WERI-Rb-1 (cell line): ENCODE data around the gene SLC13A2.

ENCODE experiments used
- DNase-seq: peaks from one replicate; pipeline ENCODE4 v3.0.0-alpha.2; 2020
- H3K27ac ChIP-seq: fragments of 250-450 bp; sonication (Bioruptor Pico); 2 replicates; pipeline ENCODE4 v1.5.1; 2020; ENCODE audit warnings: mild to moderate bottlenecking, moderate library complexity
- H3K27me3 ChIP-seq: fragments of 250-450 bp; sonication (Bioruptor Pico); 2 replicates; pipeline ENCODE4 v1.5.1; 2021; ENCODE audit warnings: mild to moderate bottlenecking, low read depth, moderate library complexity; ENCODE audit not compliant: insufficient read depth, severe bottlenecking
- H3K36me3 ChIP-seq: fragments of 250-450 bp; sonication (Bioruptor Pico); 2 replicates; pipeline ENCODE4 v1.5.1; 2020; ENCODE audit warnings: mild to moderate bottlenecking, moderate library complexity
- H3K4me3 ChIP-seq: 2 replicates; pipeline ENCODE4 v1.5.1; 2011; ENCODE audit warnings: low read depth, mild to moderate bottlenecking, control low read depth, low read length
- H3K9me3 ChIP-seq: fragments of 250-450 bp; sonication (Bioruptor Pico); 2 replicates; pipeline ENCODE4 v1.5.1; 2021; ENCODE audit warnings: mild to moderate bottlenecking, moderate library complexity; ENCODE audit not compliant: severe bottlenecking
- TF ChIP-seq, protein P1 (sequence below): IDR thresholded peaks from 2 replicates; pipeline ENCODE4 v1.5.1; 2011; ENCODE audit warnings: low read depth, mild to moderate bottlenecking, control low read depth, inconsistent platforms, low read length

The SLC13A2 gene

GRCh38 chr17:28541439-28541838 is 68.0 kb downstream of the SLC13A2 start:
- Histone ChIP-seq H3K4me3 (no peak overlapping the region), H3K9me3 (no peaks in the 10 kb centered on the region), H3K36me3 (peaks cover 3% of the 10 kb centered on the region; the same call in 1 of the 2 replicates), H3K27ac (no peak overlapping the region), H3K27me3 (no peaks in the 10 kb centered on the region)
- TF ChIP-seq, protein P1, sequence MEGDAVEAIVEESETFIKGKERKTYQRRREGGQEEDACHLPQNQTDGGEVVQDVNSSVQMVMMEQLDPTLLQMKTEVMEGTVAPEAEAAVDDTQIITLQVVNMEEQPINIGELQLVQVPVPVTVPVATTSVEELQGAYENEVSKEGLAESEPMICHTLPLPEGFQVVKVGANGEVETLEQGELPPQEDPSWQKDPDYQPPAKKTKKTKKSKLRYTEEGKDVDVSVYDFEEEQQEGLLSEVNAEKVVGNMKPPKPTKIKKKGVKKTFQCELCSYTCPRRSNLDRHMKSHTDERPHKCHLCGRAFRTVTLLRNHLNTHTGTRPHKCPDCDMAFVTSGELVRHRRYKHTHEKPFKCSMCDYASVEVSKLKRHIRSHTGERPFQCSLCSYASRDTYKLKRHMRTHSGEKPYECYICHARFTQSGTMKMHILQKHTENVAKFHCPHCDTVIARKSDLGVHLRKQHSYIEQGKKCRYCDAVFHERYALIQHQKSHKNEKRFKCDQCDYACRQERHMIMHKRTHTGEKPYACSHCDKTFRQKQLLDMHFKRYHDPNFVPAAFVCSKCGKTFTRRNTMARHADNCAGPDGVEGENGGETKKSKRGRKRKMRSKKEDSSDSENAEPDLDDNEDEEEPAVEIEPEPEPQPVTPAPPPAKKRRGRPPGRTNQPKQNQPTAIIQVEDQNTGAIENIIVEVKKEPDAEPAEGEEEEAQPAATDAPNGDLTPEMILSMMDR: no peak
- no peak for DNase-seq

DNA sequence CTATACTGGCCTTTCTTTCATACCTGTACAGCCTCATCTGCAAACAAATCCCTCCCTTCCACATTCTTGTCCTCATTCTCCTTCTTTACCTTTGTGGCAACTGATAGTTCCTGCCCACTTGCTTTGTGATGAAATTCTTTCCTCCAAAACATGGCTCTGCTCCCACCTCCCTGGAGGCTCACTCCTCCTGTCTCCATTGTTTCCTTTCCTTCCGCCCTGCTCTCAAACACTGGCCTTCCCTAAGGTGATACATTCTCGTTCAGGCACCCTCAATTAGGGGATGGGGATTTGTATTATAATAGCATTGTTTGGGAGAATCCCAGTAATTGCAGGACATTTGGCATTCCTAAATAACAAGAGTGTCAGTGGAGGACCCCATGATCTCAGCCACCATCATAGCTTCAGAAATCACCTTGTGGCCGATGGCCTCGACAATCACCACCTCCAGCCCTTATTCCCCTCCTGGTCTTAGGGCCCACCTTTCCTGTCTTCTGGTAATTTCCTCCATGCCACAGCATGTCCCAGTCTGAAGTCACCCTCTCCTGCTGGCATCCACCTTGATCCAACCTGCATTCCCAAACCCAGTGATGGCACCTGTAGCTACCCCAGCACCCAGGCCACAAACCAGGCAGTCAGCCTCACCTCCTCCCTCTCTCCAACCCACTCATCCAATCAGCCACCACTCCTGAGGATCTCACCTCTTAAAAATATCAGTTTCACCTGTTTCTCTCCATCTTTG is 71.1 kb downstream of the SLC13A2 start:
- H3K4me3 ChIP-seq: no peak overlapping the region
- no peaks in the 10 kb centered on the region for H3K27me3 ChIP-seq
- DNase-seq: no peak
- H3K36me3 ChIP-seq: peaks cover 18% of the 10 kb centered on the region
- no peaks in the 10 kb centered on the region for H3K9me3 ChIP-seq
- H3K27ac ChIP-seq: no peak overlapping the region
- TF ChIP-seq, protein P1: no peak

DNA sequence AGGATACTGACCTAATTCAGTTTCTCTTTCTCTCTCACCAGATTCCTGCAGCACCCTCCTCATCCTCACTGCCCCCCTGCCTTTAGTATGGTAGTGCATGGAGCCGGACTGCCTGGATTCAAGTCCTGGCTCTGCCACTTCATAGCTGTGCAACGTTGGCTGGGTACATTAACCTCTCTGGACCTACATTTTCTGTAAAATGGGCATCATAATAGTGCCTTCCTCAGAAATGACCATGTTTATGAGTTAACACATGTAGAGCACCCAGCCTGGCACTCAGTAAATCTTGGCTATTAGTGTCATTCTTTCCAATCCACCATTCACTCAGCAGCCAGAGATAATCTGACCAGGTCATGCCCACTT is 71.7 kb downstream of the SLC13A2 start:
- no peak overlapping the region; the same call in 1 of the 2 replicates for H3K27ac ChIP-seq
- H3K27me3 ChIP-seq: no peaks in the 10 kb centered on the region
- H3K36me3 ChIP-seq: peaks cover 18% of the 10 kb centered on the region
- no peak overlapping the region for H3K4me3 ChIP-seq
- DNase-seq: no peak
- no peaks in the 10 kb centered on the region for H3K9me3 ChIP-seq
- TF ChIP-seq, protein P1: no peak

DNA sequence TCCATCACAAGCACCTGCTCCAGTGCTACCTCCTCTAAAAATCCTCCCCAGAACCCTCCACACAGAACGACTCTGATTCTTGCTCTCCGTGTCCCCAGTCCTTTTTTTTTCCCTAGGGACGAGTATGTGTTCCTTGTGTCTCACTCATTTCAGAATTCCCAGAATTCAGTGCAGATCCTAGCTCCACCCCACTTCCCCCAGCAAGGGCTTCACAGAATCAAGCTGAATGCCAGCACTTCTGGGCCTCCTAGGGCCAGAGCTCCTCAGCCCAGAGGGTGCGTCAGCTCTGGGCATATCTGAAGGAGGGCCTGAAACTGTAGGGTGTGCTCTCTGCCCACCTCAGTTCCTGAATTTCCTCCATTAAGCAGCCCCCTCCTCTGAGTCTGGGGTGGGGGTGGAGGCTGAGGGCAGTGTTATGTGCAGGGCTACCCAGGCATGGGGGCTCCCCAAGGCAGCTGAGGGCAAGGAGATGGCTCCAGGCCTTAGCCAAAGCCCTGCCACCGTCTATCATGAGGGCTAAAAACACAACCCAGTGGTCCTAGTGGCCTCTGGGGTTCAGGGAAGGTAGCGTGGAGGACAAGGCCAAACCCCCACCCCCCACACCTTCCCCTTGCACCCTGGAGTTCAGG is 72.5 kb downstream of the SLC13A2 start:
- no peaks in the 10 kb centered on the region for H3K9me3 ChIP-seq
- peaks cover 18% of the 10 kb centered on the region for H3K36me3 ChIP-seq
- no peak overlapping the region for H3K27ac ChIP-seq
- H3K4me3 ChIP-seq: no peak overlapping the region
- TF ChIP-seq, protein P1: no peak
- H3K27me3 ChIP-seq: no peaks in the 10 kb centered on the region
- no peak for DNase-seq

DNA sequence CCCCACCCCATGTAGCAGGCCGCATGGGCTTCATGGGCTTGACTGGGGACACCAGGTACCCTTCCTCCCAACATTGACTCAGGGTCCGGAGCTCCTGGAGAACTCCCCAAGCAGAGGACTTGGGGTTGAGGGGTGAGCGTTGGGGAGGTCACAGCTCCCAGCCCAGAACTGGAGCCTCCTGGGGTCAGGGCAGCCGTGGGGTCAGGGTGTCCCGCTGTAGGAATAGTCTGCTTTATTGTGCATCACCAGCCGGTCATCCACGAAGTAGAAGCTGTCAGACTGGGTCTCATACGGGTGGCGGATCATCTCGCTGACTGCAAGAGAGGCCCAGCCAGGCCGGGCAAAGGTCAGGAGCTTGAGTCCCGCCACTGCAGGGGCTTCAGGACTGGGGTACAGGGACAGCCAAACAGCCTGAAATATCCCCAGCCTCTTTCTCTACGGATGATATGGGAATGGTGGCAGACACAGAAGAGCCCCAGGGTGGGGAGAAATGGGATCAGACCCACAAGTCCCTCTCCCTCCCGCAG is 73.7 kb downstream of the SLC13A2 start:
- H3K27me3 ChIP-seq: no peaks in the 10 kb centered on the region
- H3K4me3 ChIP-seq: no peak overlapping the region
- H3K36me3 ChIP-seq: peaks cover 18% of the 10 kb centered on the region
- no peak overlapping the region for H3K27ac ChIP-seq
- no peak for DNase-seq
- TF ChIP-seq, protein P1: no peak
- no peaks in the 10 kb centered on the region for H3K9me3 ChIP-seq
